Right lobe of liver (tissue), 4 donors: ENCODE results near the gene TMEM86A.
"Not testable (repeated sequence)": the region's sequence is repeated elsewhere in the genome, so short reads cannot be mapped to it uniquely, and the experiment has no call there.

Experiments used
- CTCF ChIP-seq, 4 donors: fragments of 200-600 bp in 3 of 4; fragments of 450-650 bp in 1 of 4; IDR thresholded peaks; one replicate each; pipeline versions ENCODE4 v1.5.1 to v1.8.0; 2016 to 2022; ENCODE audit warnings: antibody characterized with exemption in 4 of 4, mild to moderate bottlenecking in 2 of 4
- POLR2A ChIP-seq: fragments of 450-650 bp; IDR thresholded peaks from one replicate; pipeline ENCODE4 v1.6.1; 2017; ENCODE audit warnings: antibody characterized with exemption, mild to moderate bottlenecking
- donor health status: DM: no; HTN: no; CAD: no.
- donor health status: DM: no; HTN: no; CAD: no.
- donor health status: DM: no; HTN: yes; CAD: no.

GRCh38 chr11:18691467-18692140, 7.0 kb upstream of the TMEM86A start:
- not testable (repeated sequence) for TF ChIP-seq CTCF (IDR thresholded peaks at IDR 0.05); POLR2A
